Lung (tissue), 12 donors: ENCODE data around the gene MVB12B. TPM values are rescaled to one million over a fixed set of nuclear protein-coding genes. Genes with fewer than 3 reads are reported as not detected.

ENCODE experiments used
- ATAC-seq: fragments of 200-7000 bp; cut with Tn5 transposase; one replicate; pipeline ENCODE4 v1.9.1; 2020; ENCODE audit warnings: moderate number of reproducible peaks; ENCODE audit not compliant: insufficient read depth, low FRiP score
- DNase-seq, 3 donors: peaks; one replicate each; pipeline ENCODE4 v3.0.0-alpha.2; 2013 to 2017
- H3K27ac ChIP-seq, 2 donors: one replicate each; pipeline ENCODE4 v1.5.1; 2013; ENCODE audit warnings: mild to moderate bottlenecking in 2 of 2, moderate library complexity in 2 of 2, control low read depth in 1 of 2, inconsistent platforms in 1 of 2, low read depth in 1 of 2, low read length in 1 of 2
- H3K27me3 ChIP-seq, 3 donors: one replicate each; pipeline ENCODE4 v1.5.1; 2013; ENCODE audit warnings: low read length in 2 of 3; ENCODE audit not compliant: control insufficient read depth in 3 of 3, insufficient read depth in 3 of 3
- H3K36me3 ChIP-seq, 4 donors: one replicate each; pipeline ENCODE4 v1.5.1; 2013; ENCODE audit warnings: low read length in 4 of 4, mild to moderate bottlenecking in 1 of 4, moderate library complexity in 1 of 4; ENCODE audit not compliant: control insufficient read depth in 4 of 4, insufficient read depth in 4 of 4
- H3K4me1 ChIP-seq, 5 donors: one replicate each; pipeline ENCODE4 v1.5.1; 2013; ENCODE audit warnings: low read length in 5 of 5, mild to moderate bottlenecking in 2 of 5, moderate library complexity in 1 of 5; ENCODE audit not compliant: control insufficient read depth in 5 of 5, insufficient read depth in 5 of 5
- H3K4me3 ChIP-seq: one replicate; pipeline ENCODE4 v1.5.1; 2013; ENCODE audit warnings: mild to moderate bottlenecking, control low read depth, moderate library complexity
- H3K9ac ChIP-seq, 2 donors: one replicate each; pipeline ENCODE4 v1.5.1; 2013; ENCODE audit warnings: low read length in 2 of 2, control low read depth in 1 of 2; ENCODE audit not compliant: insufficient read depth in 1 of 2
- H3K9me3 ChIP-seq, 4 donors: one replicate each; pipeline ENCODE4 v1.5.1; 2013; ENCODE audit warnings: low read length in 3 of 4, mild to moderate bottlenecking in 1 of 4, moderate library complexity in 1 of 4; ENCODE audit not compliant: control insufficient read depth in 4 of 4, insufficient read depth in 3 of 4
- WGBS, 2 donors: extraction: QIAGEN DNeasy Blood & Tissue Kit; methylation state at CpG; one replicate each; pipeline ENCODE4 v1.1.7; 2013; 5-methylcytosine and 5-hydroxymethylcytosine counted together
- polyA plus RNA-seq, 2 donors: library from polyadenylated mRNA; stranded (reverse); fragments of 200-250 nt; gene quantifications; one replicate each; pipeline ENCODE4 v1.2.1, GENCODE V29; 2013
- total RNA-seq, 2 donors: library from RNA; depleted of rRNA in 1 of 2; stranded (reverse); fragments of >200 nt in 1 of 2; gene quantifications; one replicate each; pipeline ENCODE4 v1.2.1, GENCODE V29; 2014 to 2021
- TF ChIP-seq, protein P1 (sequence below): IDR thresholded peaks from 2 replicates; pipeline ENCODE4 v1.5.1; 2012; ENCODE audit warnings: mild to moderate bottlenecking; ENCODE audit errors: control extremely low read depth, extremely low read depth
- donor health status: control.
- donor health status: control.
- donor health status: Bipolar disorder and iron deficiency.
- donor health status: healthy.
- donor health status: DM: yes; HTN: yes; CAD: no.

The MVB12B gene
- total and polyA plus RNA-seq, 4 donors: 9.5 to 33.6 (median 16.5) TPM

DNA sequence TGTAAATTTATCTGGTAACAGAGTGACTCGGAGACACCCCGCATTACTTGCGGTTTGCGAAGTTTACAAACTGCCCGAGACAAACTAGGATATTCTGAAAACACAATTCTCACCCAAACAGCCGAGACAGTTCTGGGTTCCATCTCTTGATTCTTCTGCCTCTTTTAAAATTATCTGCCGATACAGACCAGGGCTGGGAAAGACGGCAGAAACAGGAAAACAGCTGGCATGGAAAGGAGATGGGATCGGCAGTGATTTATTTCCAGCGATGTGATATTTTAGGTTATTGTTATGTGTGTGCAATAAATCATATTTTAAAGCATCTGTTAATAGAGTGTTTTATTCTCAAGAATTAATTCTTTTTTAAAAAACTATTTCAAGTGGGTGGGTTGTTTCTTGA is 193.8 kb downstream of the MVB12B start:
- DNase-seq (no peak), ATAC-seq (no peak)
- TF ChIP-seq, protein P1, sequence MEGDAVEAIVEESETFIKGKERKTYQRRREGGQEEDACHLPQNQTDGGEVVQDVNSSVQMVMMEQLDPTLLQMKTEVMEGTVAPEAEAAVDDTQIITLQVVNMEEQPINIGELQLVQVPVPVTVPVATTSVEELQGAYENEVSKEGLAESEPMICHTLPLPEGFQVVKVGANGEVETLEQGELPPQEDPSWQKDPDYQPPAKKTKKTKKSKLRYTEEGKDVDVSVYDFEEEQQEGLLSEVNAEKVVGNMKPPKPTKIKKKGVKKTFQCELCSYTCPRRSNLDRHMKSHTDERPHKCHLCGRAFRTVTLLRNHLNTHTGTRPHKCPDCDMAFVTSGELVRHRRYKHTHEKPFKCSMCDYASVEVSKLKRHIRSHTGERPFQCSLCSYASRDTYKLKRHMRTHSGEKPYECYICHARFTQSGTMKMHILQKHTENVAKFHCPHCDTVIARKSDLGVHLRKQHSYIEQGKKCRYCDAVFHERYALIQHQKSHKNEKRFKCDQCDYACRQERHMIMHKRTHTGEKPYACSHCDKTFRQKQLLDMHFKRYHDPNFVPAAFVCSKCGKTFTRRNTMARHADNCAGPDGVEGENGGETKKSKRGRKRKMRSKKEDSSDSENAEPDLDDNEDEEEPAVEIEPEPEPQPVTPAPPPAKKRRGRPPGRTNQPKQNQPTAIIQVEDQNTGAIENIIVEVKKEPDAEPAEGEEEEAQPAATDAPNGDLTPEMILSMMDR: no peak
- H3K27ac ChIP-seq: no peak overlapping the region
- H3K36me3 ChIP-seq: no peaks in the 10 kb centered on the region
- 82 to 87% methylated on average over 10 of the region's 10 CpGs for WGBS, 2 donors
- no peak overlapping the region for H3K9ac ChIP-seq
- peaks cover 0 to 31% (median 5%) of the 10 kb centered on the region in 5 donors for H3K4me1 ChIP-seq
- H3K4me3 ChIP-seq: no peak overlapping the region
- peaks cover 4 to 75% (median 47%) of the 10 kb centered on the region in 3 donors for H3K27me3 ChIP-seq
- H3K9me3 ChIP-seq: no peaks in the 10 kb centered on the region

DNA sequence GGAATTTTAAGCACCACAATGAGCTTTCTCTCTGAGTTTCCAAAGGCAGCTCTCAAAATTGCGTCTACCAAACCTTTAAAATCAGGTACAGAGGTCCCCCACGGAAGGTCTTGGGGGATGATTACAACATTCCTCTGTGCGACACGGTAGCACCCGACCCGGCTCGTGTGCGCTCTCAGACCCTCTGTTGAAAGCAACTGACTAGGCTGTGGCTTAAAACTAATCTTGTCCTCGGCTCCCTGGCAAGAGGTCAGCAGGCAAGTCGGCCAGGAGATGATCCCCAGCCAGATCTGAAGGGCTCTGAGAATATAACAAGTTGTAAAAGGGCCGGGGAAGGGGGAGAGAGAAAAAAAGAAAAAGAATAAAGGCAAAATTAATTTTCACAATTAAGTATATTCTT is 194.5 kb downstream of the MVB12B start:
- H3K4me1 ChIP-seq: peaks cover 0 to 31% (median 5%) of the 10 kb centered on the region in 5 donors
- TF ChIP-seq, protein P1: no peak

DNA sequence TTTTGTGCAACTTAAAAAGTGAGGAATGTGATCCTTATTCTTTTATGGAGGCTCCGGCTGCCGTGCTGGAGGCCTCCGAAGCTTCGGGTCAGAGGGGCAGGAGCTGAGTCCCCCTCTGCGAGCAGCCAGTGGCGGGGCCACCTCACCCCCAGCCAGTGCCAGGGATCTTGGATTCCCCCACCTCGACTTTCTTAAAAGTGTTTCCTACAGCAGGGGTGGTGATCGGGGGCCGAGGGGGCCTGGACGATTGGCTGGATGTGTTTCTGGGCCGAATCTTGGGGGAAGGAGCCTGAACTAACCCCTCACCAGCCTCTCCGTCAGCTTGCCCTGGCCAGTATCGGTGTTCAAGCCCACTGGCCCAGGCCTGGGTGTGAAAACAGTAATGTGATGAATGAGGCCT is 194.9 kb downstream of the MVB12B start:
- Histone ChIP-seq H3K36me3 (no peaks in the 10 kb centered on the region), H3K9me3 (no peaks in the 10 kb centered on the region), H3K9ac (no peak overlapping the region), H3K4me1 (peaks cover 0 to 29% (median 5%) of the 10 kb centered on the region in 5 donors), H3K4me3 (no peak overlapping the region), H3K27me3 (peaks cover 4 to 64% (median 38%) of the 10 kb centered on the region in 3 donors), H3K27ac (no peak overlapping the region)
- ATAC-seq (no peak), DNase-seq (no peak)
- WGBS, 2 donors: 84 to 95% methylated on average over 13 of the region's 13 CpGs
- TF ChIP-seq, protein P1: no peak

More for the DNA sequence above, 194.5 kb downstream of the MVB12B start:
- DNase-seq (no peak), ATAC-seq (no peak)
- Histone ChIP-seq H3K4me3 (no peak overlapping the region), H3K27me3 (peaks cover 4 to 68% (median 41%) of the 10 kb centered on the region in 3 donors), H3K27ac (no peak overlapping the region), H3K9me3 (no peaks in the 10 kb centered on the region), H3K9ac (no peak overlapping the region), H3K36me3 (no peaks in the 10 kb centered on the region)
- 66% methylated on average over 11 of the region's 11 CpGs for WGBS, 2 donors
